Testis (tissue), 3 donors: ENCODE results near the gene BTBD1. TPM values are rescaled to one million over a fixed set of nuclear protein-coding genes. Genes with fewer than 3 reads are reported as not detected.

Experiments used
- DNase-seq: peaks from one replicate; pipeline ENCODE4 v3.0.0-alpha.2; 2019
- H3K27ac ChIP-seq, 2 donors: fragments of 200-600 bp; sonication (generic); one replicate each; pipeline ENCODE4 v1.5.1; 2019
- H3K27me3 ChIP-seq: fragments of 200-600 bp; sonication (generic); one replicate; pipeline ENCODE4 v1.5.1; 2019
- H3K36me3 ChIP-seq: fragments of 200-600 bp; sonication (generic); one replicate; pipeline ENCODE4 v1.5.1; 2017; ENCODE audit warnings: low read depth; ENCODE audit errors: missing control alignments
- H3K4me1 ChIP-seq: fragments of 200-600 bp; sonication (generic); one replicate; pipeline ENCODE4 v1.5.1; 2019
- H3K4me3 ChIP-seq, 2 donors: fragments of 200-600 bp; sonication (generic); one replicate each; pipeline ENCODE4 v1.5.1; 2017 to 2019
- H3K9me3 ChIP-seq: fragments of 200-600 bp; sonication (generic); one replicate; pipeline ENCODE4 v1.5.1; 2017
- POLR2A ChIP-seq: fragments of 450-650 bp; IDR thresholded peaks from one replicate; pipeline ENCODE4 v1.6.1; 2017; ENCODE audit warnings: antibody characterized with exemption, mild to moderate bottlenecking, moderate library complexity
- WGBS, 2 donors: methylation state at CpG; one replicate each; pipeline ENCODE4 v1.1.5; 2018; 5-methylcytosine and 5-hydroxymethylcytosine counted together
- intact Hi-C: fragments of 100-400 bp; cut with DNase I; formaldehyde crosslinking; loops from one replicate; pipeline ENCODE4 v1.15.1; 2023; ENCODE audit warnings: low total_unique reads
- polyA plus RNA-seq: library from polyadenylated mRNA; stranded (reverse); fragments of 350-450 nt; fragmentation: Illumina TruSeq; extraction: RNeasy Lipid Tissue Mini Kit (QIAGEN cat#74804); gene quantifications from one replicate; pipeline ENCODE4 v1.2.3, GENCODE V29; 2014; ENCODE audit warnings: low read depth, low replicate concordance; ENCODE audit not compliant: insufficient read depth
- total RNA-seq, 2 donors: library from RNA; depleted of rRNA; stranded (reverse); fragments of >200 nt; gene quantifications; one replicate each; pipeline ENCODE4 v1.2.3, GENCODE V29; 2016
- TF ChIP-seq, protein P1 (sequence below), 3 experiments: fragments of 450-650 bp in 2 of 3; fragments of 200-600 bp in 1 of 3; sonication (generic) in 1 of 3; IDR thresholded peaks; one replicate each; pipeline ENCODE4 v1.5.1; 2016 to 2019; ENCODE audit warnings: antibody characterized with exemption in 3 of 3, mild to moderate bottlenecking in 2 of 3, moderate library complexity in 1 of 3

The BTBD1 gene
- total and polyA plus RNA-seq, 3 donors from 2014 or later = 94.6 to 118 (median 104) TPM

DNA sequence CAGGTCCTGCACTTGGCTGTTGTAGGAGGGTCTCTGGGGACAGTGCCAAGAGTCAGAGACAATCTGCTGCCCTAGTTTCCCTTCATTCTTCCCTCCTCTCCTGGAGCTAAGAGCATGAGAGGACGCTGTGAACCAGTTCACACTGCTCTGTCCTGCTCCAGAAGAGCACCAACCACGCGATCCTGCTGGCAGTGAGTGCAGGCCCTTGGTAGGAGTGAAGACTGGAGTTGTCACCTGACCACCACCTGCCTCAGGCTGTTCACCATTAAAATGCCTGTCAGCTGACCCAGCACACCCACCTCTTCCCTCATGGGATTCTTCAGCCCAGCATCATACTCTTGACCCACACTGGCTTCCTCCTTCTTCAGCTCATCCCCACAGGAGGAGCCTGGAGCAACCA lies 43.3 kb upstream of the BTBD1 start:
- Histone ChIP-seq H3K27me3 (no peaks in the 10 kb centered on the region), H3K4me1 (no peaks in the 10 kb centered on the region), H3K9me3 (no peaks in the 10 kb centered on the region), H3K27ac (no peak overlapping the region), H3K4me3 (no peak overlapping the region), H3K36me3 (no peaks in the 10 kb centered on the region)
- no peak for DNase-seq
- no peak for TF ChIP-seq POLR2A
- TF ChIP-seq, protein P1, sequence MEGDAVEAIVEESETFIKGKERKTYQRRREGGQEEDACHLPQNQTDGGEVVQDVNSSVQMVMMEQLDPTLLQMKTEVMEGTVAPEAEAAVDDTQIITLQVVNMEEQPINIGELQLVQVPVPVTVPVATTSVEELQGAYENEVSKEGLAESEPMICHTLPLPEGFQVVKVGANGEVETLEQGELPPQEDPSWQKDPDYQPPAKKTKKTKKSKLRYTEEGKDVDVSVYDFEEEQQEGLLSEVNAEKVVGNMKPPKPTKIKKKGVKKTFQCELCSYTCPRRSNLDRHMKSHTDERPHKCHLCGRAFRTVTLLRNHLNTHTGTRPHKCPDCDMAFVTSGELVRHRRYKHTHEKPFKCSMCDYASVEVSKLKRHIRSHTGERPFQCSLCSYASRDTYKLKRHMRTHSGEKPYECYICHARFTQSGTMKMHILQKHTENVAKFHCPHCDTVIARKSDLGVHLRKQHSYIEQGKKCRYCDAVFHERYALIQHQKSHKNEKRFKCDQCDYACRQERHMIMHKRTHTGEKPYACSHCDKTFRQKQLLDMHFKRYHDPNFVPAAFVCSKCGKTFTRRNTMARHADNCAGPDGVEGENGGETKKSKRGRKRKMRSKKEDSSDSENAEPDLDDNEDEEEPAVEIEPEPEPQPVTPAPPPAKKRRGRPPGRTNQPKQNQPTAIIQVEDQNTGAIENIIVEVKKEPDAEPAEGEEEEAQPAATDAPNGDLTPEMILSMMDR (IDR thresholded peaks at IDR 0.05) = no peak
- intact Hi-C loops = no loop called here
- 60 to 77% methylated on average over 1 to 3 of the region's 3 CpGs for WGBS, 2 donors

DNA sequence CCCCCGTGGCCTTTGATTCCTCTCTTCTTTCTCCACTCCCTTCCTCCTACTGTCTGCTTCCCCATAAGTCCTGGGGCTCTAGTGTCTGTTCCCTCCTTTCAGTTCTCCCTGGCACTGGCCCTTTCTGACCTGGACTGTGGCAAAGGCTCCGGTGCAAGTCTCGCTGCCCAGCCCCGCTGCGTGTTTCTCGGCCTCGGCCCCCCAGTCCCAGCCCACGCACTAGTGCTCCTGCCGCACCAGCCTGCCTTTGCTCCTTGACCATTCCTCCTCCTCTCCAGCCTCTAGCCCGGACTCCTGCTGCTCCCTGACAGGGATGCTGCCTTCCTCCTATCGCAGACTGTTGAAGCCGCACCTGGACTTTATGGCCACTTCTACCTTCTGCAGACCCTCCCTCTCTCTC lies 42.5 kb upstream of the BTBD1 start:
- Histone ChIP-seq H3K27ac (no peak overlapping the region), H3K27me3 (no peaks in the 10 kb centered on the region), H3K36me3 (no peaks in the 10 kb centered on the region), H3K4me1 (no peaks in the 10 kb centered on the region), H3K4me3 (no peak overlapping the region), H3K9me3 (no peaks in the 10 kb centered on the region)
- intact Hi-C loops = no loop called here
- DNase-seq = no peak
- TF ChIP-seq, protein P1 (IDR thresholded peaks at IDR 0.05) = no peak
- TF ChIP-seq POLR2A = no peak
- 84 to 93% methylated on average over 12 of the region's 12 CpGs for WGBS, 2 donors

DNA sequence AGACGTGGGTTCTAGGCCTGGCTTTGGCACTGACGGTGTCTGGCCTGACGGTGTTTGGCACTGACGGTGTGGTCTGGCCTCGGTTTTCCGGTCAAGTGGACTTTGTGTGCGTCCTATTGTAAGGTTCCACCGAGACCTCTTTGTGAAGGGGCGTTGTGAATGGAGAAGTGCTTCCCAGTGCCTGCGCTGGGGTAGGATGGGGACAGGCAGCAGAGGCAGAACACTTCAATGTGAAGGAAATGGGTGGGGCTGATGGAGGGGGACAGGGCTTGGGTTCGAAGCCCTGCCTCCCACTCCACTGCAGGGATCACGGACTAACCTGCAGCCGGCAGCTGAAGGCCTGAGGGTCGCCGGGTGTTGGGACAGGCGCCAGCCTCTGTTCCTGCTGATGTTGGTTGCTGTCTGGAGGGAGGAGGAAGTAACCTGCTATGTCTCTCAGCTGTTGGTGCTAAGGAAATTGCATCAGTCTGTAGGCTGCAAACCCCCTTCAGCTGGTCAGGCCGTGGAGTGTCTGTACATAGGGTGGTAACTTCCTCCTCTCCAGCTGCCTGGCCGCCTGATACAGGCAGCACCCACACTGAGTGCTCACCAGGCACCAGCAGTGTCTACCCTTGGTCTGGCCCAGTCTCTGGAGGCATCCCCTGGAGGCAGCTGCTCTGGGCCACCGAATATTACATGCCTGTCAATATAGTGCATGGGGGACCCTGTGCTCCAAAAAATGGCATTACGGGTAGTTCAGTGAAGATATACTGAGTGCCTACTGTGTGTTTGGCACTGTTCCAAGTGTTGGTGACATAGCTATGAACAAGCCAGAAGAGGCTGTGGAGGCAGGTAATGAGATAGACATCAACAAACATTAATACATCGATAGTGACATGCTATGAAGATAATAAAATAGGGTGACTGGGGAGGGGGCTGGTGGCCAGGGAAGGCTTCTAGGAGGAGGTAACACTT lies 41.5 kb upstream of the BTBD1 start:
- no peaks in the 10 kb centered on the region for H3K4me1 ChIP-seq
- peak overlapping the region in 1 of 2 donors; percentile 55 for H3K4me3 ChIP-seq
- H3K9me3 ChIP-seq = no peaks in the 10 kb centered on the region
- no peaks in the 10 kb centered on the region for H3K27me3 ChIP-seq
- 29 to 43% methylated on average over 16 to 21 of the region's 21 CpGs for WGBS, 2 donors
- H3K36me3 ChIP-seq = no peaks in the 10 kb centered on the region
- no peak for TF ChIP-seq POLR2A
- TF ChIP-seq, protein P1 (IDR thresholded peaks at IDR 0.05) = no peak
- DNase-seq = peak; percentile 34
- intact Hi-C loops = no loop called here
- peak overlapping the region in 1 of 2 donors; percentile 18 for H3K27ac ChIP-seq

DNA sequence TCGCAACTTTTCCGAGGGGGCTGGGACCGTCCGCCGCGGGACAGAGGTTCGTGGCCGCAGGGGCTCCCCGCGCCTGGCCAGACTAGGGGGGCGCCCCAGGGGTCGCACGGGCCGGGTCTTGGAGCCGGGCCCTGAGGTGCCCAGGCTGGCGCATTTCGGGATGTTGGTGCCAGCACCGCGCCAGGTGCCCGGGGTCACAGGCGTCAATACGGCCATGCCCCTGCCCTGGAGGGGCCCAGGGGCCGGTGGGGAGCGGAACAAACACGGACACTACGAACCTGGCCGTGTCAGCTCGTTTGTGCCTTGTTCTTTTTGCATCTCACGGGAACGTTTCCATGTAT lies 40.8 kb upstream of the BTBD1 start:
- peak overlapping the region in 1 of 2 donors; percentile 18 for H3K27ac ChIP-seq
- no peaks in the 10 kb centered on the region for H3K9me3 ChIP-seq
- WGBS, 2 donors = 2 to 3% methylated on average over 5 to 15 of the region's 30 CpGs
- H3K27me3 ChIP-seq = no peaks in the 10 kb centered on the region
- H3K4me3 ChIP-seq = peak overlapping the region; percentile 55 to 62
- no peak for TF ChIP-seq POLR2A
- TF ChIP-seq, protein P1 (IDR thresholded peaks at IDR 0.05) = no peak
- H3K4me1 ChIP-seq = no peaks in the 10 kb centered on the region
- intact Hi-C loops = no loop called here
- no peaks in the 10 kb centered on the region for H3K36me3 ChIP-seq
- DNase-seq = no peak
